Measurements from ENCODE around the gene WDR27.

DNA sequence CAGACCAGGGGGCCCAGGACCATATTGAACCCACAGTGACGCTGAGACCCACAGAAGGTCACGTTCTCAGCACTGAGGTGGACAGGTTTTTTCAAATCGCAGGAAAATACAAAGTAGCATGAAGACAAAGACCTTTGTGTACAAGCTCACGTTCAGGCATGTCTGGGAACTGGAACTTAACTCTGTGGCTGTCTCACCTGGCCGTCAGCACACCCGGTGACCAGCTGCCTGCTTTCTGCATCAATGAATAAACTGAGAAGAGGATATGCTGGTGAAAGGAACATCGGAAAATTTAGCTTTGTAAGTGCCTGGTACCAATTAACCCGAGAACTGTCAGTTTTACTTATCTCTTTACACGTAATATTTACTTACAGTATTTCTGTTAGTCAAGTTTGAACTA, 36.5 kb downstream of the WDR27 start:
- no peak for TF ChIP-seq SIN3A (IDR thresholded peaks at IDR 0.05; ENCODE audit: borderline replicate concordance, insufficient read depth, low read length)
- no peak for TF ChIP-seq POLR2AphosphoS5 (IDR thresholded peaks at IDR 0.05; ENCODE audit: low read depth, low read length)
- no peak for TF ChIP-seq TAF1 (IDR thresholded peaks at IDR 0.05; ENCODE audit: borderline replicate concordance, insufficient read depth, low read length)
- TF ChIP-seq, protein P1, sequence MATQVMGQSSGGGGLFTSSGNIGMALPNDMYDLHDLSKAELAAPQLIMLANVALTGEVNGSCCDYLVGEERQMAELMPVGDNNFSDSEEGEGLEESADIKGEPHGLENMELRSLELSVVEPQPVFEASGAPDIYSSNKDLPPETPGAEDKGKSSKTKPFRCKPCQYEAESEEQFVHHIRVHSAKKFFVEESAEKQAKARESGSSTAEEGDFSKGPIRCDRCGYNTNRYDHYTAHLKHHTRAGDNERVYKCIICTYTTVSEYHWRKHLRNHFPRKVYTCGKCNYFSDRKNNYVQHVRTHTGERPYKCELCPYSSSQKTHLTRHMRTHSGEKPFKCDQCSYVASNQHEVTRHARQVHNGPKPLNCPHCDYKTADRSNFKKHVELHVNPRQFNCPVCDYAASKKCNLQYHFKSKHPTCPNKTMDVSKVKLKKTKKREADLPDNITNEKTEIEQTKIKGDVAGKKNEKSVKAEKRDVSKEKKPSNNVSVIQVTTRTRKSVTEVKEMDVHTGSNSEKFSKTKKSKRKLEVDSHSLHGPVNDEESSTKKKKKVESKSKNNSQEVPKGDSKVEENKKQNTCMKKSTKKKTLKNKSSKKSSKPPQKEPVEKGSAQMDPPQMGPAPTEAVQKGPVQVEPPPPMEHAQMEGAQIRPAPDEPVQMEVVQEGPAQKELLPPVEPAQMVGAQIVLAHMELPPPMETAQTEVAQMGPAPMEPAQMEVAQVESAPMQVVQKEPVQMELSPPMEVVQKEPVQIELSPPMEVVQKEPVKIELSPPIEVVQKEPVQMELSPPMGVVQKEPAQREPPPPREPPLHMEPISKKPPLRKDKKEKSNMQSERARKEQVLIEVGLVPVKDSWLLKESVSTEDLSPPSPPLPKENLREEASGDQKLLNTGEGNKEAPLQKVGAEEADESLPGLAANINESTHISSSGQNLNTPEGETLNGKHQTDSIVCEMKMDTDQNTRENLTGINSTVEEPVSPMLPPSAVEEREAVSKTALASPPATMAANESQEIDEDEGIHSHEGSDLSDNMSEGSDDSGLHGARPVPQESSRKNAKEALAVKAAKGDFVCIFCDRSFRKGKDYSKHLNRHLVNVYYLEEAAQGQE (IDR thresholded peaks at IDR 0.05; ENCODE audit: insufficient read depth in 1 of 2, low read depth in 2 of 2, low read length in 2 of 2) = no peak
- no peak for TF ChIP-seq FOXP2 (optimal IDR thresholded peaks at IDR 0.05; ENCODE audit: borderline replicate concordance, extremely low read depth, extremely low read length, insufficient read depth)
